GM12878 (cell line): Measurements from ENCODE around the gene GID8. TPM values are rescaled to one million over a fixed set of nuclear protein-coding genes. Genes with fewer than 3 reads are reported as not detected.

Source experiments
- BACH1 ChIP-seq: fragments of 450-650 bp; IDR thresholded peaks from 2 replicates; pipeline ENCODE4 v1.6.1; 2017; ENCODE audit warnings: mild to moderate bottlenecking, borderline replicate concordance
- BCL11A ChIP-seq: IDR thresholded peaks from 2 replicates; pipeline ENCODE4 v1.6.1; 2011; ENCODE audit warnings: low read depth, low read length
- HDAC6 ChIP-seq: fragments of 200-600 bp; sonication (generic); IDR thresholded peaks from one replicate; pipeline ENCODE4 v1.8.0; 2017; ENCODE audit warnings: antibody characterized with exemption; ENCODE audit not compliant: unreplicated experiment
- IRF4 ChIP-seq: IDR thresholded peaks from 2 replicates; pipeline ENCODE4 v1.6.1; 2011; ENCODE audit warnings: low read depth, low read length
- NRF1 ChIP-seq: conservative IDR thresholded peaks from 2 replicates; pipeline ENCODE4 v1.6.1; 2011; ENCODE audit warnings: mild to moderate bottlenecking, low read depth, low read length, improper control_type of control experiment
- PML ChIP-seq: IDR thresholded peaks from 2 replicates; pipeline ENCODE4 v1.6.1; 2012; ENCODE audit warnings: low read length, inconsistent platforms
- POLR2A ChIP-seq: IDR thresholded peaks from 2 replicates; pipeline ENCODE4 v1.6.1; 2011; ENCODE audit warnings: low read depth, mild to moderate bottlenecking, low read length
- SPI1 ChIP-seq: IDR thresholded peaks from 2 replicates; pipeline ENCODE4 v1.6.1; 2011; ENCODE audit warnings: low read depth, mild to moderate bottlenecking, low read length, moderate library complexity, borderline replicate concordance; ENCODE audit not compliant: insufficient read depth
- TCF7 ChIP-seq: IDR thresholded peaks from 2 replicates; pipeline ENCODE4 v1.6.1; 2014; ENCODE audit warnings: antibody characterized with exemption, borderline replicate concordance
- ZNF622 ChIP-seq: fragments of 450-650 bp; IDR thresholded peaks from 2 replicates; pipeline ENCODE4 v1.6.1; 2017; ENCODE audit warnings: mild to moderate bottlenecking, inconsistent platforms
- polyA plus RNA-seq, 11 experiments: library from polyadenylated mRNA; depleted of rRNA in 4 of 11; unstranded in 6 of 11; stranded (reverse) in 5 of 11; fragments of >200 nt; fragmentation: Nextera tagmentation in 4 of 11; fragmentation: Illumina TruSeq in 1 of 11; extraction: Ambion mirVana in 4 of 11; extraction: Trizol in 1 of 11; gene quantifications; 1 replicate in 1 of 11; 2 replicates in 10 of 11; pipeline versions ENCODE4 v1.2.1 to v1.2.3, GENCODE V29; 2011 to 2016; ENCODE audit warnings: inconsistent platforms in 2 of 11, missing spikeins in 2 of 11, low read depth in 1 of 11
- total RNA-seq, 4 experiments: library from RNA; depleted of rRNA in 3 of 4; stranded (reverse); fragments of >200 nt in 3 of 4; fragmentation: Illumina TruSeq in 1 of 4; extraction: Trizol in 1 of 4; gene quantifications; 2 replicates each; pipeline versions ENCODE4 v1.2.1 to v1.2.3, GENCODE V29; 2013 to 2021
- TF ChIP-seq, protein P1 (sequence below): fragments of 450-650 bp; IDR thresholded peaks from 2 replicates; pipeline ENCODE4 v1.6.1; 2018; ENCODE audit warnings: borderline replicate concordance, mild to moderate bottlenecking; ENCODE audit not compliant: partially characterized antibody
- TF ChIP-seq, protein P2 (sequence below): IDR thresholded peaks from 2 replicates; pipeline ENCODE4 v1.6.1; 2012; ENCODE audit warnings: low read depth, low read length, improper control_type of control experiment
- TF ChIP-seq, protein P3 (sequence below): fragments of 450-650 bp; IDR thresholded peaks from 2 replicates; pipeline ENCODE4 v1.6.1; 2018; ENCODE audit warnings: mild to moderate bottlenecking, low read depth, moderate library complexity; ENCODE audit not compliant: partially characterized antibody
- TF ChIP-seq, protein P4 (sequence below): fragments of 450-650 bp; IDR thresholded peaks from 2 replicates; pipeline ENCODE4 v1.6.1; 2017; ENCODE audit warnings: low read depth, mild to moderate bottlenecking, moderate library complexity
- TF ChIP-seq, protein P5 (sequence below): fragments of 450-650 bp; IDR thresholded peaks from 2 replicates; pipeline ENCODE4 v1.6.1; 2017; ENCODE audit warnings: mild to moderate bottlenecking, low read depth, inconsistent platforms; ENCODE audit not compliant: poor library complexity, severe bottlenecking
- TF ChIP-seq, protein P6 (sequence below): fragments of 450-650 bp; IDR thresholded peaks from 2 replicates; pipeline ENCODE4 v1.6.1; 2014; ENCODE audit warnings: mild to moderate bottlenecking

The GID8 gene
- total and polyA plus RNA-seq, 10 of the 15 experiments (the other 5 are each of a cell fraction or from before 2014, with no cell fraction given), result 12.0 to 33.8 (median 22.2) TPM

DNA sequence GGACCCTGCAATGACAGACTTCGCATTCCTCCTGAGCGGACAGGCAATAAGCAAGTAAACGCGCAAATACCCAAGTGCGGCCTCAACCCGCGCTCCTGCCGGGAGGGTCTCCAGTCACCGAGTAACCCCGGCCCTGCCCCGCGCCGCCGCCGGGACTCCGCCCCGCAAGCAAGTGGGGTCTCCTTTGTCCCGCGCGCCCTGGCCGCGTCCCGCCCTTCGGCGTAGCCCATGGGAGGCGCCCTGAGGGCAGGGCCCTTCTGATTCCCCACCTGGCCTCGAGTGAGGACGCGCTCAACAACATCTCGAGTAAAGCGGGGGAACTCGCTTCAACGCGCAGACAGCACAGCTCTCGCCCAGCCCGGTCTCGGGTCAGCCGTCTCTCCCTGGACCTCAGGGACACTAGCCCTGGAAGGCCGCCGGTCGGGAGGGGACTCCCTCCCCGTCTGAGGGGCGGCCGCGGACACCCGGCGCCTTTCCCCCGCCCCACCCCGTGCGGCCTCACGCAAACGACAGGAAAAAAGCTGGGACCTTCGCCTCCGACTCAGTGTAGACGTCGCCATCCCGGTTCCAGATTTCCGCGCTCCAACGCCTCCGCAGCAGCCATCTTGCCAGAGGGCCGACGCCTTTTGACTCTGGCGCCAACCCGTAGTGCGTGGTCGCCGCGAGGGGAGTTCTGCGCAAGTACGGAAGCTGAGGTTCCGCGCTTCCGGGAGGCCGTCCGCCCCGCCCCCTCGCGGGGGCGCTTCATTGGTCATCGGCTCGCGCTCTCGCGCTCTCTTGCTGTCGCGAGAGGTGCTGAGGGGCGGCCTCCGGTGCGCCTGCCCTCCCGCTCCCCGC, 461 bp upstream of the GID8 start (continued):
- TF ChIP-seq, protein P1, sequence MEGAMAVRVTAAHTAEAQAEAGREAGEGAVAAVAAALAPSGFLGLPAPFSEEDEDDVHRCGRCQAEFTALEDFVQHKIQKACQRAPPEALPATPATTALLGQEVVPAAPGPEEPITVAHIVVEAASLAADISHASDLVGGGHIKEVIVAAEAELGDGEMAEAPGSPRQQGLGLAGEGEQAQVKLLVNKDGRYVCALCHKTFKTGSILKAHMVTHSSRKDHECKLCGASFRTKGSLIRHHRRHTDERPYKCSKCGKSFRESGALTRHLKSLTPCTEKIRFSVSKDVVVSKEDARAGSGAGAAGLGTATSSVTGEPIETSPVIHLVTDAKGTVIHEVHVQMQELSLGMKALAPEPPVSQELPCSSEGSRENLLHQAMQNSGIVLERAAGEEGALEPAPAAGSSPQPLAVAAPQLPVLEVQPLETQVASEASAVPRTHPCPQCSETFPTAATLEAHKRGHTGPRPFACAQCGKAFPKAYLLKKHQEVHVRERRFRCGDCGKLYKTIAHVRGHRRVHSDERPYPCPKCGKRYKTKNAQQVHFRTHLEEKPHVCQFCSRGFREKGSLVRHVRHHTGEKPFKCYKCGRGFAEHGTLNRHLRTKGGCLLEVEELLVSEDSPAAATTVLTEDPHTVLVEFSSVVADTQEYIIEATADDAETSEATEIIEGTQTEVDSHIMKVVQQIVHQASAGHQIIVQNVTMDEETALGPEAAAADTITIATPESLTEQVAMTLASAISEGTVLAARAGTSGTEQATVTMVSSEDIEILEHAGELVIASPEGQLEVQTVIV, result peak; percentile 84
- TF ChIP-seq IRF4 (0 out of 2 replicates have a peak, but pooled peaks have one; percentile 22), NRF1 (peak; percentile 86), ZNF622 (no peak), SPI1 (no peak), BACH1 (no peak), POLR2A (peak; percentile 90), BCL11A (no peak), TCF7 (no peak), PML (peak; percentile 58; the same call in 1 of the 2 replicates), HDAC6 (peak; percentile 70)
- TF ChIP-seq, protein P2, sequence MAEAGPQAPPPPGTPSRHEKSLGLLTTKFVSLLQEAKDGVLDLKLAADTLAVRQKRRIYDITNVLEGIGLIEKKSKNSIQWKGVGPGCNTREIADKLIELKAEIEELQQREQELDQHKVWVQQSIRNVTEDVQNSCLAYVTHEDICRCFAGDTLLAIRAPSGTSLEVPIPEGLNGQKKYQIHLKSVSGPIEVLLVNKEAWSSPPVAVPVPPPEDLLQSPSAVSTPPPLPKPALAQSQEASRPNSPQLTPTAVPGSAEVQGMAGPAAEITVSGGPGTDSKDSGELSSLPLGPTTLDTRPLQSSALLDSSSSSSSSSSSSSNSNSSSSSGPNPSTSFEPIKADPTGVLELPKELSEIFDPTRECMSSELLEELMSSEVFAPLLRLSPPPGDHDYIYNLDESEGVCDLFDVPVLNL, result peak; percentile 80
- TF ChIP-seq, protein P3, sequence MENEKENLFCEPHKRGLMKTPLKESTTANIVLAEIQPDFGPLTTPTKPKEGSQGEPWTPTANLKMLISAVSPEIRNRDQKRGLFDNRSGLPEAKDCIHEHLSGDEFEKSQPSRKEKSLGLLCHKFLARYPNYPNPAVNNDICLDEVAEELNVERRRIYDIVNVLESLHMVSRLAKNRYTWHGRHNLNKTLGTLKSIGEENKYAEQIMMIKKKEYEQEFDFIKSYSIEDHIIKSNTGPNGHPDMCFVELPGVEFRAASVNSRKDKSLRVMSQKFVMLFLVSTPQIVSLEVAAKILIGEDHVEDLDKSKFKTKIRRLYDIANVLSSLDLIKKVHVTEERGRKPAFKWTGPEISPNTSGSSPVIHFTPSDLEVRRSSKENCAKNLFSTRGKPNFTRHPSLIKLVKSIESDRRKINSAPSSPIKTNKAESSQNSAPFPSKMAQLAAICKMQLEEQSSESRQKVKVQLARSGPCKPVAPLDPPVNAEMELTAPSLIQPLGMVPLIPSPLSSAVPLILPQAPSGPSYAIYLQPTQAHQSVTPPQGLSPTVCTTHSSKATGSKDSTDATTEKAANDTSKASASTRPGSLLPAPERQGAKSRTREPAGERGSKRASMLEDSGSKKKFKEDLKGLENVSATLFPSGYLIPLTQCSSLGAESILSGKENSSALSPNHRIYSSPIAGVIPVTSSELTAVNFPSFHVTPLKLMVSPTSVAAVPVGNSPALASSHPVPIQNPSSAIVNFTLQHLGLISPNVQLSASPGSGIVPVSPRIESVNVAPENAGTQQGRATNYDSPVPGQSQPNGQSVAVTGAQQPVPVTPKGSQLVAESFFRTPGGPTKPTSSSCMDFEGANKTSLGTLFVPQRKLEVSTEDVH, result peak; percentile 52
- TF ChIP-seq, protein P4, sequence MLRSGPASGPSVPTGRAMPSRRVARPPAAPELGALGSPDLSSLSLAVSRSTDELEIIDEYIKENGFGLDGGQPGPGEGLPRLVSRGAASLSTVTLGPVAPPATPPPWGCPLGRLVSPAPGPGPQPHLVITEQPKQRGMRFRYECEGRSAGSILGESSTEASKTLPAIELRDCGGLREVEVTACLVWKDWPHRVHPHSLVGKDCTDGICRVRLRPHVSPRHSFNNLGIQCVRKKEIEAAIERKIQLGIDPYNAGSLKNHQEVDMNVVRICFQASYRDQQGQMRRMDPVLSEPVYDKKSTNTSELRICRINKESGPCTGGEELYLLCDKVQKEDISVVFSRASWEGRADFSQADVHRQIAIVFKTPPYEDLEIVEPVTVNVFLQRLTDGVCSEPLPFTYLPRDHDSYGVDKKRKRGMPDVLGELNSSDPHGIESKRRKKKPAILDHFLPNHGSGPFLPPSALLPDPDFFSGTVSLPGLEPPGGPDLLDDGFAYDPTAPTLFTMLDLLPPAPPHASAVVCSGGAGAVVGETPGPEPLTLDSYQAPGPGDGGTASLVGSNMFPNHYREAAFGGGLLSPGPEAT, result peak; percentile 89
- TF ChIP-seq, protein P5, sequence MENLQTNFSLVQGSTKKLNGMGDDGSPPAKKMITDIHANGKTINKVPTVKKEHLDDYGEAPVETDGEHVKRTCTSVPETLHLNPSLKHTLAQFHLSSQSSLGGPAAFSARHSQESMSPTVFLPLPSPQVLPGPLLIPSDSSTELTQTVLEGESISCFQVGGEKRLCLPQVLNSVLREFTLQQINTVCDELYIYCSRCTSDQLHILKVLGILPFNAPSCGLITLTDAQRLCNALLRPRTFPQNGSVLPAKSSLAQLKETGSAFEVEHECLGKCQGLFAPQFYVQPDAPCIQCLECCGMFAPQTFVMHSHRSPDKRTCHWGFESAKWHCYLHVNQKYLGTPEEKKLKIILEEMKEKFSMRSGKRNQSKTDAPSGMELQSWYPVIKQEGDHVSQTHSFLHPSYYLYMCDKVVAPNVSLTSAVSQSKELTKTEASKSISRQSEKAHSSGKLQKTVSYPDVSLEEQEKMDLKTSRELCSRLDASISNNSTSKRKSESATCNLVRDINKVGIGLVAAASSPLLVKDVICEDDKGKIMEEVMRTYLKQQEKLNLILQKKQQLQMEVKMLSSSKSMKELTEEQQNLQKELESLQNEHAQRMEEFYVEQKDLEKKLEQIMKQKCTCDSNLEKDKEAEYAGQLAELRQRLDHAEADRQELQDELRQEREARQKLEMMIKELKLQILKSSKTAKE, result no peak
- TF ChIP-seq, protein P6, sequence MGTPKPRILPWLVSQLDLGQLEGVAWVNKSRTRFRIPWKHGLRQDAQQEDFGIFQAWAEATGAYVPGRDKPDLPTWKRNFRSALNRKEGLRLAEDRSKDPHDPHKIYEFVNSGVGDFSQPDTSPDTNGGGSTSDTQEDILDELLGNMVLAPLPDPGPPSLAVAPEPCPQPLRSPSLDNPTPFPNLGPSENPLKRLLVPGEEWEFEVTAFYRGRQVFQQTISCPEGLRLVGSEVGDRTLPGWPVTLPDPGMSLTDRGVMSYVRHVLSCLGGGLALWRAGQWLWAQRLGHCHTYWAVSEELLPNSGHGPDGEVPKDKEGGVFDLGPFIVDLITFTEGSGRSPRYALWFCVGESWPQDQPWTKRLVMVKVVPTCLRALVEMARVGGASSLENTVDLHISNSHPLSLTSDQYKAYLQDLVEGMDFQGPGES, result peak; percentile 42; the same call in 1 of the 2 replicates
